OCI-LY7 (cell line): ENCODE data around the gene FOS. TPM values are rescaled to one million over a fixed set of nuclear protein-coding genes. Genes with fewer than 3 reads are reported as not detected.

Experiments used
- BruUV-seq: library from RNA; stranded (reverse); fragments of 400-500 nt; replicated peaks from 2 replicates; lab custom pipeline; 2021; lab: Mats Ljungman, UMichigan
- CTCF ChIA-PET: fragments of 300-600 bp; sonication (Branson Sonifier 250); formaldehyde crosslinking; loops from one replicate; lab custom pipeline; 2022; ENCODE audit warnings: antibody characterized with exemption; ENCODE audit not compliant: unreplicated experiment; lab: Charles Lee
- POLR2A ChIA-PET: fragments of 300-600 bp; sonication (Branson Sonifier 250); formaldehyde crosslinking; loops from one replicate; lab custom pipeline; 2022; ENCODE audit warnings: antibody characterized with exemption; lab: Charles Lee
- DNase-seq: peaks from one replicate; pipeline ENCODE4 v3.0.0-alpha.2; 2015; ENCODE audit warnings: low spot score
- H2AFZ ChIP-seq: fragments of 200-600 bp; sonication (generic), shearing (Covaris generic); 2 replicates; pipeline ENCODE4 v1.6.1; 2014; ENCODE audit warnings: mild to moderate bottlenecking, antibody characterized with exemption, low read length, moderate library complexity
- H3K27ac ChIP-seq: fragments of 200-600 bp; sonication (generic); 2 replicates; pipeline ENCODE4 v1.5.1; 2014; ENCODE audit warnings: mixed run types, low read depth, mild to moderate bottlenecking, moderate library complexity, low read length, inconsistent platforms; ENCODE audit not compliant: poor library complexity, severe bottlenecking
- H3K36me3 ChIP-seq: fragments of 200-600 bp; sonication (generic); 2 replicates; pipeline ENCODE4 v1.6.1; 2014; ENCODE audit warnings: mild to moderate bottlenecking, antibody characterized with exemption, low read length, moderate library complexity, mixed read lengths; ENCODE audit not compliant: insufficient read depth
- H3K4me1 ChIP-seq: fragments of 200-600 bp; sonication (generic); 2 replicates; pipeline ENCODE4 v1.5.1; 2014; ENCODE audit warnings: mild to moderate bottlenecking, low read length; ENCODE audit not compliant: insufficient read depth, poor library complexity, severe bottlenecking
- H3K4me2 ChIP-seq: fragments of 200-600 bp; sonication (generic); 2 replicates; pipeline ENCODE4 v1.6.1; 2014; ENCODE audit warnings: mild to moderate bottlenecking, low read length
- H3K4me3 ChIP-seq: fragments of 200-600 bp; sonication (generic); 2 replicates; pipeline ENCODE4 v1.5.1; 2014; ENCODE audit warnings: mild to moderate bottlenecking, low read depth, low read length; ENCODE audit not compliant: poor library complexity, severe bottlenecking
- H3K79me2 ChIP-seq: fragments of 200-600 bp; sonication (generic); 2 replicates; pipeline ENCODE4 v1.6.1; 2016; ENCODE audit warnings: low read depth, mild to moderate bottlenecking, low read length, moderate library complexity, mixed read lengths; ENCODE audit not compliant: insufficient read depth
- H3K9me2 ChIP-seq: fragments of 200-600 bp; sonication (generic); 2 replicates; pipeline ENCODE4 v1.6.1; 2016; ENCODE audit warnings: mild to moderate bottlenecking, low read length, mixed read lengths; ENCODE audit not compliant: insufficient read depth
- H3K9me3 ChIP-seq: fragments of 200-600 bp; sonication (generic); 2 replicates; pipeline ENCODE4 v1.6.1; 2014; ENCODE audit warnings: mild to moderate bottlenecking, mixed run types, low read length, mixed read lengths
- H4K20me1 ChIP-seq: fragments of 200-600 bp; sonication (generic); 2 replicates; pipeline ENCODE4 v1.6.1; 2014; ENCODE audit warnings: mild to moderate bottlenecking, antibody characterized with exemption, low read length, moderate library complexity, mixed read lengths; ENCODE audit not compliant: insufficient read depth
- EZH2phosphoT487 ChIP-seq: fragments of 200-600 bp; sonication (generic); IDR thresholded peaks from 2 replicates; pipeline ENCODE4 v1.6.1; 2018; ENCODE audit warnings: low read depth, borderline replicate concordance, mild to moderate bottlenecking, mixed run types, antibody characterized with exemption, low read length, moderate library complexity, mixed read lengths
- intact Hi-C: fragments of 100-400 bp; cut with micrococcal nuclease; formaldehyde crosslinking; loops from one replicate; pipeline ENCODE4 v1.10.0; 2022; ENCODE audit not compliant: unreplicated experiment
- total RNA-seq, 2 experiments: library from RNA; depleted of rRNA in 1 of 2; stranded (reverse); fragments of >200 nt in 1 of 2; shearing (Covaris generic) in 1 of 2; gene quantifications; 2 replicates each; pipeline ENCODE4 v1.2.3, GENCODE V29; 2014 to 2022
- TF ChIP-seq, protein P1 (sequence below): fragments of 200-600 bp; sonication (generic); conservative IDR thresholded peaks from 2 replicates; pipeline ENCODE4 v1.5.1; 2014; ENCODE audit warnings: mild to moderate bottlenecking, antibody characterized with exemption, low read length, moderate library complexity, mixed read lengths

Gene FOS
- total RNA-seq, 2 experiments from 2014 or later = 3.3 to 16.9 TPM

- H3K4me3 ChIP-seq = no peak overlapping the region
- H3K4me2 ChIP-seq = no peak overlapping the region
- H3K27ac ChIP-seq = no peak overlapping the region
- H3K9me2 ChIP-seq = no peaks in the 10 kb centered on the region
- peaks cover 11% of the 10 kb centered on the region for H3K4me1 ChIP-seq
- no peak overlapping the region for H2AFZ ChIP-seq
- no peak for DNase-seq
- no peaks in the 10 kb centered on the region for H3K79me2 ChIP-seq
- no TSS peak for BruUV-seq
- intact Hi-C loops = no loop called here
- H3K9me3 ChIP-seq = no peaks in the 10 kb centered on the region
- no peaks in the 10 kb centered on the region for H3K36me3 ChIP-seq
- POLR2A ChIA-PET = interaction anchor here (0.6 kb wide), 1 partner anchor 940 kb away, joined by 6 read pairs; no protein-coding TSS in a partner anchor
- TF ChIP-seq, protein P1, sequence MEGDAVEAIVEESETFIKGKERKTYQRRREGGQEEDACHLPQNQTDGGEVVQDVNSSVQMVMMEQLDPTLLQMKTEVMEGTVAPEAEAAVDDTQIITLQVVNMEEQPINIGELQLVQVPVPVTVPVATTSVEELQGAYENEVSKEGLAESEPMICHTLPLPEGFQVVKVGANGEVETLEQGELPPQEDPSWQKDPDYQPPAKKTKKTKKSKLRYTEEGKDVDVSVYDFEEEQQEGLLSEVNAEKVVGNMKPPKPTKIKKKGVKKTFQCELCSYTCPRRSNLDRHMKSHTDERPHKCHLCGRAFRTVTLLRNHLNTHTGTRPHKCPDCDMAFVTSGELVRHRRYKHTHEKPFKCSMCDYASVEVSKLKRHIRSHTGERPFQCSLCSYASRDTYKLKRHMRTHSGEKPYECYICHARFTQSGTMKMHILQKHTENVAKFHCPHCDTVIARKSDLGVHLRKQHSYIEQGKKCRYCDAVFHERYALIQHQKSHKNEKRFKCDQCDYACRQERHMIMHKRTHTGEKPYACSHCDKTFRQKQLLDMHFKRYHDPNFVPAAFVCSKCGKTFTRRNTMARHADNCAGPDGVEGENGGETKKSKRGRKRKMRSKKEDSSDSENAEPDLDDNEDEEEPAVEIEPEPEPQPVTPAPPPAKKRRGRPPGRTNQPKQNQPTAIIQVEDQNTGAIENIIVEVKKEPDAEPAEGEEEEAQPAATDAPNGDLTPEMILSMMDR = no peak
- TF ChIP-seq EZH2phosphoT487 = no peak
- no peaks in the 10 kb centered on the region for H4K20me1 ChIP-seq
- CTCF ChIA-PET = interaction anchor here (0.5 kb wide), 1 partner anchor 10 kb away, joined by 20 read pairs; no protein-coding TSS in a partner anchor
Measured at GRCh38 chr14:75285331-75285730, 6.7 kb downstream of the FOS start.

GRCh38 chr14:75286313-75286712 is 7.7 kb downstream of the FOS start:
- ChIA-PET POLR2A (no interaction called here), CTCF (interaction anchor here (0.6 kb wide), 1 partner anchor 13 kb away, joined by 3 read pairs; no protein-coding TSS in a partner anchor)
- intact Hi-C loops = no loop called here
- Histone ChIP-seq H3K79me2 (no peaks in the 10 kb centered on the region), H3K36me3 (no peaks in the 10 kb centered on the region), H3K4me2 (no peak overlapping the region), H3K9me2 (no peaks in the 10 kb centered on the region), H3K9me3 (no peaks in the 10 kb centered on the region), H4K20me1 (no peaks in the 10 kb centered on the region), H3K4me3 (no peak overlapping the region), H3K4me1 (peaks cover 11% of the 10 kb centered on the region), H3K27ac (no peak overlapping the region), H2AFZ (no peak overlapping the region)
- no peak for TF ChIP-seq EZH2phosphoT487
- TF ChIP-seq, protein P1 = no peak
- DNase-seq = no peak
- BruUV-seq = no TSS peak

DNA sequence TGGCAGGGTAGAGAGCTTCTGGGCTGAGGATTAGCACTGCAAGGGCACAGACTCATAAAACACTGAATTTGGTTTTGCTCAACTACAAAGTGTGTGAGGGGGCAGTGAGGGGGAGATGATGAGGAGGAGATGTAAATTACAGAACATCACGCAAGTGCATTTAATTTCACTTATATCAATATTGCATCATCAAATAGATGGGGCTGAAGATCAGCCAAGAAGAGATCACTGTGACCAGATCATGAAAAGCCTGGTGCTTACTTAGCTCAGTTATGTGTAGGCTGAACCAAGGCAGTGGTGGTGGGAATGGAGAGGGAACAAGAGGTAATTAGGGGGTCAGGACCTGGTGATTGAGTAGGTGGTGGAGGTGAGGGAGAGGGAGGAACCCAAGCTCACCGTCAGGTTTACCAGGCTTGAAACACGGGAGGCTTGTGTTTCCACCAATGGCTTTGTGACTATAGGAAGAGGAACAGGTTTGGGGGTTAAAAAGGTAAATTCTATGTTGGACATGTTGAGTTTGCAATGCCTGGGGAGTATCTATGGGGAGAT is 11.3 kb downstream of the FOS start:
- Histone ChIP-seq H4K20me1 (no peaks in the 10 kb centered on the region), H2AFZ (no peak overlapping the region), H3K79me2 (no peaks in the 10 kb centered on the region), H3K9me3 (no peaks in the 10 kb centered on the region), H3K36me3 (no peaks in the 10 kb centered on the region), H3K27ac (no peak overlapping the region), H3K4me3 (no peak overlapping the region), H3K4me2 (no peak overlapping the region), H3K9me2 (no peaks in the 10 kb centered on the region), H3K4me1 (peaks cover 17% of the 10 kb centered on the region)
- ChIA-PET POLR2A (interaction anchor here (0.6 to 1.0 kb wide), 4 partner anchors 94 to 304 kb away, joined by 3 to 4 read pairs (median 3); no protein-coding TSS in a partner anchor), CTCF (no interaction called here)
- no peak for DNase-seq
- BruUV-seq = no TSS peak
- intact Hi-C loops = no loop called here
- TF ChIP-seq, protein P1 = no peak
- TF ChIP-seq EZH2phosphoT487 = no peak
